NCI-H82 treated with DMSO at 0.1 percent for 48 hours (cell line): ENCODE results near the gene UCK2.

Experiments used
- DNase-seq: peaks from one replicate; lab custom pipeline; 2025; ENCODE audit not compliant: unreplicated experiment; lab: John Stamatoyannopoulos, UW

Gene UCK2

DNA sequence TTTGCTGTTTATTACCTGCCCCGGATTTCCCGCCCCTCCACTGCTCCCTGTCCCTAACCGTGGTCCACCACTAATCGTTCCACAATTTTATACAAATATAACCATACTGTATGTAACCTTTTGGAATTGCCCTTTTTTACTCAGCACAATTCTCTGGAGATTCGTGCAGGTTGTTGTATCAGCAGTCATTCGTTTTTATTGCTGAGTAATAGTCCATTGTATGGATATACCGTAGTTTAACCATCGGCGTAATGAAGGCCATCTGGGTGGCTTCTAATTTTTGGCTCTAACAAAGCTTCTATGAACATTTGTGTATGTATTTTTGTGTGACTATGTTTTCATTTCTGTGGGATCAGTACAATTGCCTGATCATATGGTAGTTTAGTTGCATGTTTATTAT, 50.0 kb downstream of the UCK2 start:
- DNase-seq: no peak

DNA sequence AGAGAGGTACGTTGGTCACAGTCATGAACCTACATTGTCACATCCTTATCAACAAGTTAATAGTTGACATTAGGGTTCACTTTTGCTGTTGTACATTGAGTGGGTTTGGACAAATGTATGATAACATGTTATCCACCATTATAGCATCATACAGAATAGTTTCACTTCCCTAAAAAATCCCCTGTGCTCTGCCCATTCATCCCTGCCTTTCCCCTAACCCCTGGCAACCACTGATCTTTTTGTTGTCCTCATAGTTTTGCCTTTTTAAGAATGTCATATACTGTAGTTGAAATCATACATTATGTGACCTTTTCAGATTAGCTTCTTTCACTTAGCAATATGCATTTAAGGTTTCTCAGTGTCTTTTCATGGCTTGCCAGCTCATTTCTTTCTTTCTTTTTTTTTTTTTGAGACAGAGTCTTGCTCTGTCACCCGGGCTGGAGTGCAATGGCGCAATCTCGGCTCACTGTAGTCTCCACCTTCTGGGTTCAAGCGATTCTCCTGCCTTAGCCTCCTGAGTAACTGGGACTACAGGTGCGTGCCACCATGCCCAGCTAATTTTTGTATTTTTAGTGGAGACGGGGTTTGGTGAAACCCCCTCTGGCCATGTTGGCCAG, 50.6 kb downstream of the UCK2 start:
- DNase-seq: no peak

DNA sequence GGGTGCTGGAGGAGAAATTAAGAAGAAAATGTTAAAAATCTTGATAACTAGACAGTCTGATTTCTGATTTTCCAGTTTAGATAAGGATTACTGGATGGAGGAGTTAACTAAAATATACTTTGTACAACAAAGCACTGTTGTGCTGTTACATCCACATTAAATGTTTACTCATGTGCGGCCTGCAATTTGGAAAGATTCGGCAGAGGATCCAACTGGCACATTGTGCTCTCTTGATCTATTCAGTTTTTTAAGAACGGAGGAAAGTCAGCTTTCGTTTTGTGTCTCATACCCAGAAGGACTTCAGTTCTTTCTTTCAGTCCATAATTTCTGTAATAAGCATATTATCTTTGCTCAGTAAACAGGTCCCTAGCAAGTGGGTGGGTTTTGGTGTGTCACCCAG, 52.5 kb downstream of the UCK2 start:
- DNase-seq: no peak

DNA sequence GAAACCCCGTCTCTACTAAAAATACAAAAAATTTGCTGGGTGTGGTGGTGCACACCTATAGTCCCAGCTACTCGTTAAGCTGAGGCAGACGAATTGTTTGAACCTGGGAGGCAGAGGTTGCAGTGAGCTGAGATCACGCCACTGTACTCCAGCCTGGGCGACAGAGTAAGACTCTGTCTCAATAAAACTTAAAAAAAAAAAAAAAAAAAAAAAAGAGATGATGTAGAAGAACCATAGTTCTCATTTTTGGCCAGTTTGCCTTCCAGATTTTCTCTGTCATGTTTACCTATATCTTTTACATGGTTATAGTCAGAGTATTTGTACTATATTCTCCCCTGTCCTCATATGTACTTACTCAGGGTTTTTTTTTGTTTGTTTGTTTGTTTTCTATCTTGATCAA, 53.6 kb downstream of the UCK2 start:
- no peak for DNase-seq

DNA sequence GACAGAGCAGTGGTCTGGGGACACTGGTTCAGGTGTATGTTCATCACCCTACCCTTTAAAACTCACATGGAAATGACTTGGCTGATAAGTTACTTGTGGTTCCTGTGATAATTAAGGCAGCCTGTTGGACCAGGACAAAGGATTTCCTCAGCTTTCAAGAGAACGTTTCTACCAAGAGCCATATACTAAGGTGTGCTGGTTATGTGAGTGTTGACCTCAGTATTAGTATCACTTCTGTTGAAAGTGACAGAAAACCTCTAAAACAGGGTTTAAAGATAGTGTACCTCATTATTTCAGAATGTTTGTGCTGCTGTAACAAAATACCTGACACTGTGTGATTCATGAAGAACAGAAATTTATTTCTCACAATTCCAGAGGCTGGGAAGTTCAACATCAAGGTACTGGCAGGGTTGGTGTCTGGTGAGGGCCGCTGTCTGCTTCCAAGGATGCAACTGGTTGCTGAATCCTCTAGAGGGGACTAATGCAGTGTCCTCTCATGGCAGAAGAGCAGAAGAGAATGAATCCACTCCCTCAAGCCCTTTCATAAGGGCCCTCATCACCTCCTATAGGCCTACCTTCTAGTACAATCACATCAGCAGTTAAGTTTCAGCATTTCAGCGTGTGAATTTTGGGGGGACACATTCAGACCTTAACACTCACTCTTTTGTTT, 54.9 kb downstream of the UCK2 start:
- no peak for DNase-seq

DNA sequence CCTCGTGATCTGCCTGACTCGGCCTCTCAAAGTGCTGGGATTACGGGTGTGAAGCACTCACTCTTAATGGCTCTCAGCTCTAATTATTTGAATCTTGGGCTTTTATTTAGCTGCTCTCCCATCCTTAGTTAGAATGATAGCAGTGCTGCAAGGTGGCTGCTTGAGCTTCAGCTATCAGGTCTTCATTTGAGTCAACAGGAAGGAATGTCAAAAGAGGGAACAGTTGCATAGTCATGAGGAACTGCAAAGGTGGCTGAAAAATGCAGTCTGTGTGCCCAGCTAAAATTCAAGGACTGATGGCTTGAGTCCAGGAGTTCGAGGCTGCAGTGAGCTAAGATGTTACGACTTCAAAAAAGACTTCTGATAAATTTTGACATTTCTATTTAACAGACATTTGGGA, 55.6 kb downstream of the UCK2 start:
- no peak for DNase-seq

DNA sequence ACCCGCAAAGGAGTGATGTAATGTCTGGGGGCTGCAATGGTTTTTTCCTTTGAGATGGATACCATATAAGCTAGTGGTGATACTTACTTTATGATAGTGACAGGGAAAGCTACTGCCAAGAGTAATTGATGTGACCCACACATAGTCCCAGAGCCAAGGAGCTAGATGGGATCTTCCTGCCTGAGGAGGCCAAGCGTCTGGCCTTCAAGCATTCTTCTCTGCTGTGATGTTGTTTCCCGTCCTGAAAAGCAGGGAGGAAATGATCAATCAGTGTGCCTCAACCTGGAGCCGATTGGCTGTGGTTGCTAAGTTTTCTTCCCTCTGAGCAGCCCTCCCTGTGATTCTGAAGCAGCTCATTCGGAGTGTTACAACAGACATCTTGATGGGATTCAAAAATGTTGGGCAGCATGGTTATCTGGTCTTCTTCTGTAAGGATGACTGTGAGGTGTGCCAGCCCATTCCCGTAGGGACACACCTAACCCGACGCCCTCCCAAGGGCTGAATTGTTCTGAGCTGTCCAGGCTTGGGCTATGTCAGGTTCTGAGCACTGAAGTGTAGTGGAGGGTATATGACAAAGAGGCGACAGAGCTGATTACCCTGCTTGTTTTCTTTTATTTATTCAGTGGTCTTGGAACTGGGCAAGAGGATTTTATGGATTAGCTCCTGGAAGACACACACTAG, 56.7 kb downstream of the UCK2 start:
- DNase-seq: no peak

DNA sequence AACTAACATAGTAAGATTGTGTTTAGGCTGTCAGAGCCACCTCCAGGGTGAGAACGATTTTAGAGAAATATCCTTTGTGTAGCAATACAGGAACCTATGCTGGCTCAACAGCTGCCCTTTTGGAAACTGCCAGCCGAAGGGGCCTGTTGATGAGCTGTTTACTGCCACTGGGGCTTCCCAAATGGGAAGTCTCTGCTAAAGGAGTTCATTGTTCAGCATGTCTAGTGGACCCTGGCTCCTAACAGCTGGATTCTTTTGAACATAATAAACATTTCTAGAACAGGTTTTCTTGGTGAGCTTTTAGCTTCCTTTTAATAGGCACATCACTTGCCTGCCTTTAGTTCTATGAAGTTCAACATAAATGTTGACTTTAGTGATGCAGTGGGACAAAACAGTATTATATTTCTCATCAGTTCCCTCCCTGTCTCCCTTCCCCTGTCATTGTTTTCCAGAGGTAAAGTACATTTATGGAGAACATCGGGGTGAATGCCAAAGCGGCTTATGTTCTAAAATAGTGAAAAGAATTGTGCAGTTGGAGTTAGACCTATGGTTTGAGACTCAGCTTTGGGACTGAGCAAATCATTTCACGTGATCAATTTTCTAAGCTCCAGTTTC, 57.4 kb downstream of the UCK2 start:
- no peak for DNase-seq

DNA sequence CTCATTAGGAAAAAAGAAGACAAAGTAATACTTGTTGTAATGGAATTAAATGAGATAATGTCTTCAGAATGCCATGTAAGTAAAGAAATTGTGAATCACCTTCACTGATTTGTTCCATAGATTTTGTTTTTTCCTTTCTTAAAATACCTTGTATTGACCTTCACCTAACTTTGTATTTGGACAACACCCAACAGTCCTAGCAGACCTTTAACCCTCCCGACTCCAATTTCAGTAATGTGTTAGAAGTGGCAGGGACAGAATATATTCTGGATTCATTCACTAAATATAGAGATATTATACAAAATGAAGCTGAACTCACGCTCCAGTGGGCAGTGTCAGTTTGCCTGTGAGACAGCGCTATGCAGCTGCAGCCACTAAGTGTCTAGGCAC, 57.9 kb downstream of the UCK2 start:
- no peak for DNase-seq

DNA sequence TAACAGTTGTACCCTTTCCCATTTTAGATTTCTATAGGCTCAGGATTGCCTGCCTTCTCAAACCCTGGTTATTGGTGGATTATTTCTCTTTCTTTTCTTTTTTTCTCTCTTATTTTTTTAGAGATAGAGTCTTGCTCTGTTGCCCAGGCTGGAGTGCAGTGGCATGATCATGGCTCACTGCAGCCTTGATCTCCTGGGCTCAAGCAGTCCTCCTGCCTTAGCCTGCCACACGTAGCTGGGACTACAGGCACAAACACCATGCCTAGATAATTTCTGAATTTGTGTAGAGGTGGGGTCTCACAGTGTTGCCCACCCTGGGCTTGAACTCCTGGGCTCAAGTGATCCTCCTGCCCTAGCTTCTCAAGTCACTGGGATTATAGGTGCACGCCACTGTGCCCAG, 58.8 kb downstream of the UCK2 start:
- no peak for DNase-seq

DNA sequence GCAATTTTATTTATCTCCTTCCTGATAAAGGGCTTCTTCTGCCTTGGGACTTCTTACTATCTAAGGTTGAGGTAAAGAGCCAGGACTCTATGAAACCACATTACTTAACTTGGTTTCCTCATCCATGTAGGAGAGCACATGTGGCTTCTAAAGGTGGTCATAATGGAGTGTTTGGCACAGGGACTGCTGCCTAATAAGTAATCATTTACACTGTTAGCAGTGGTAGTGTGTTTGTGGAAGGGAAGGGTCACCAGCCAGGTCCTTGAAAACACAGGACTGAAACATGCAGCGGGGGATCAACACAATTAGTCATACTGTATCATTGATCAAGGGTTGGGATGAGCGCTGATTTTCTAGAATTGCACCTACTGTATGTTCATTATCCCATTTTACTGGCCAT, 59.6 kb downstream of the UCK2 start:
- DNase-seq: no peak

DNA sequence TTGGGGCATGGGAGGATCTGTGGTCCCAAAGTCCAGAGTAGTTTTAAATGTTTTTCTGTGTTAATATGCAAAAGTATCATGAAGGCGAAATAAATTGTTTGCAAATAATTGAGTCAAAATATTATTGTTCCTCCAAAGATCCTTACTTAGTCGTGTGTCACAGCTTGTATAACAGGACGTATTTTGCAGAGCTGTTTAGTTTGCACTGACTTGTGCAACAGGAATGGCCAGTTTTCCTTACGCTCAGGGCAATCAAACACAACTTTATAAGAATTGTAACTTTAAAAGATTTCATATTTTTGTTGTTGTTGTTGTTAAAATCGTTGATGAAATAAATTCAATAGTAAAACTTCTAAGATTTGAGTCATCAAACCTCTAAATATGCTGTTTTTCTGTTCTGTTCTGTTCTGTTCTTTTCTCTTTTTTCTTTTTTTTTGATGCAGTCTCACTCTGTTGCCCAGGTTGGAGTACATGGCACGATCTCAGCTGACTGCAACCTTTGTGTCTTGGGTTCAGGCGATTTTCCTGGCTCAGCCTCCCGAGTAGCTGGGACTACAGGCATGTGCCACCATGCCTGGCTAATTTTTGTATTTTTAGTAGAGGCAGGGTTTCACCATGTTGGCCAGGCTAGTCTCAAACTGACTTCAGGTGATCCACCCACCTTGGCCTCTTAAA, 60.6 kb downstream of the UCK2 start:
- DNase-seq: no peak

DNA sequence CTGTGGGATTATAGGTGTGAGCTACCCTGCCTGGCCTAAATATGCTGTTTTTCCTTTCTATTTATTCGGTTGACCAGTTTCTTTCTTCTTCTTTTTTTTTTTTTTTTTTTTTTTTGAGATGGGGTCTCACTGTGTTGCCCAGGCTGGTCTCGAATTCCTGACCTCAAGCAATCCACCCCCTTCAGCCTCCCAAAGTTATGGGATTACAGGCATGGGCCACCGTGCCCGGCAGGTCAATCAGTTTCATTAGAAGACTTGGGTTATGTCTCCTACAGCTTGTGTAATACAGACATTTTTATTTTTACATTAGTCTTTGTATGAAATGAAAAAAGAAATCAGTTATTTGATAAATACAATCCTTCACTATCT, 61.1 kb downstream of the UCK2 start:
- no peak for DNase-seq

DNA sequence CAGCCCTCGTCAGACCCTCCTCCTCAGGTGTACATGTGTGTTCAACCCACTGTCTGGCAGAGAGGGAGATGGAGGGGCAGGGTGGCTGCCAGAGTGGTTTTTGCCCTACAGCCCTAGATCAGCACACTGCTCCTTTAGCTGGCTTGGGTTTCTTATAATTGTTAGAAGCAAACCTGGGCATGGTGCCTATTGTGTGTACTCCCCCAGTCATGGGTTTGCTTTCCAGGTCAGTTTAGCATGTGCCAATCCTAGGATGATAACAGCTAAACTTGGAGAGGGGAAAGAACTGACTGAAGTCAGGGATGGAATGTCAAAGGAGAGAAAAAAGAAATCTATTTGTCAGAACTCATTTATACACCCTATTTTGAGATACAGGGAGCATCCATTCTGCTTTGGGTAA, 63.3 kb downstream of the UCK2 start:
- no peak for DNase-seq

DNA sequence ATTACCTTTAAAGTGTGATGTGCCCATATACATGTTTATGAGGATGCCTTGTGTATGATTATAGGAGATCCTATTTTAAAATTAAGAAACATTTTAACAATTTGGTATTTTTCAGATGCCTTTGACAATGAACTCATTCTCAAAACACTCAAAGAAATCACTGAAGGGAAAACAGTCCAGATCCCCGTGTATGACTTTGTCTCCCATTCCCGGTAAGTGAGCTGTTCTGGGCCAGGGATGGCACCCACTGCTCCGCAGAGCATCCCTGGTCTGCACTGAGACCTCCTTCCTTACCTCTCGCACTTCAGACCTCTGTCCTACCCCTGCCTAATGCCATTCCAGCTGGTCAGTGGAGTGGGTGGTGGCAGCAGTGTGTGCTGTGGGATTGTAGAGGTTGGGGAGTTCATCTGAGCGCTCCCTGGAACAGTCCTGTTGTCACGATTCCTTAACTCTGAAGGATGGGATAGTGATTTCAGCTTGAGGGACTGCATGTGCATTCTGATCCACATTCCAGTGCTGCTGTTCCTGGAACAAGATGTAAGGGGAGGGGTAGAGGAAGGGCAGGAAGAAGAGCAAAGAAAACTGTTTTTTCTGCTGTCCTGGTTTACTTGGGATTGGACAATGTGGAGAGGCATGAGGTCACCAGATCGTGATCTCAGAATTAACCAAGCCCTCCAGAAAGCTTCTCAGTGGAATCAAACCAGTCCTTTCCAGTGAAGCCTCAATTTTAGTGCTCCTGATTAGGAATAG, 63.9 kb downstream of the UCK2 start:
- no peak for DNase-seq

DNA sequence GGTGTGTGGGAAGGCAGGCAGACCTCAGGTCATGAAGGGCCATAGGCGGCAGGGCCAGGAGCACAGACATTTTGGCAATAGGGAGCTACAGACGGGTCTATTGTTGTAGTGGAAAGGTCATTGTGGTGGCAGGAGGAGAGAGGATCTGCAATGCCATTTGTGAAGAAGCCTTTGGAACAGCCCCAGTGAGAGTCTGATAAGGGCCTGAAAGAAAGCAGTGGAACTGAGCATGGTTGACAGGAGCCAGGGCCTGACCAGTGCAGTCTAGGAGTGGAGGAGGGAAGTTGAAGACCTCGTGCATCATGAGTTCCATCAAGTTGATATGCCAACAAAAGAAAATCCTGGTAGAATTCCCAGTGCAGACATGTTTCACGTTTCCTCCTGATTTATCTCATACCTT, 65.5 kb downstream of the UCK2 start:
- no peak for DNase-seq

DNA sequence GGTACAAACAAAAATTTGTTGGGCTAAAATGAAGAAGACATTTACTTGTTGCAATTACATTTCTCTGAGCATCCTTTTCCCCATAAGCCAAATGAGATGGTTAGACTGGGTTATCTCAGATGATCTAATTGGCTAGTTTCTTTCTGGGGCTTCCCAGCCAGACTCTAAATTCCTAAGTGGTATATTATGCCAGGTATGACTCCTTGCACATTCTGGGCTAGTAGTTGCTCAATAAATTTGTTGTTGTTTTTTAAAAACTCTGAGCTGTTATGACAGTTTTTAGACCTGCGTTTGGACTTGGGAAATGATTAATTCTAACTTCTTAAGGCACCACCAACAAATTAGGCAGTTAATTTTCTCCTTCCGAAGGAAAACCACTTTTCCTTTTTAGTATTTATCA, 66.1 kb downstream of the UCK2 start:
- no peak for DNase-seq

DNA sequence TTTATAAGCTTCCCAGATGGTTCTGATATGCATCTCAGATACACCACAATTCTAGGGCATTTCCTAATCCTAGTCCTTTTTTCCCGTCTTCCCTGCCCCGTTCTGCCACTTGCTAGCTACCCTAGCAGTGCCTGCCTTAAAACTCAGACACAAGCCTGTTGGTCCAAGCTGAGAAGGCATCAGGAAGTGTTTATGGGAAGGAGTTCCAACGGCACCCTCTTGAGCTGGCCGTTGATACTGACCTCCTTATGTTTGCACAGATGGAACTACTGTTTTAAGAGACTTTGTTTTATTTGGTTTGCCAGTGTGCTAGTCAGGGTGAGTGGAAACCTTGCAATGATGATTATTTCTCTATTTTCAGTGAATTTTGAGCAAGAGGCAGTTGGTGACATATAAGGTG, 67.2 kb downstream of the UCK2 start:
- DNase-seq: no peak

DNA sequence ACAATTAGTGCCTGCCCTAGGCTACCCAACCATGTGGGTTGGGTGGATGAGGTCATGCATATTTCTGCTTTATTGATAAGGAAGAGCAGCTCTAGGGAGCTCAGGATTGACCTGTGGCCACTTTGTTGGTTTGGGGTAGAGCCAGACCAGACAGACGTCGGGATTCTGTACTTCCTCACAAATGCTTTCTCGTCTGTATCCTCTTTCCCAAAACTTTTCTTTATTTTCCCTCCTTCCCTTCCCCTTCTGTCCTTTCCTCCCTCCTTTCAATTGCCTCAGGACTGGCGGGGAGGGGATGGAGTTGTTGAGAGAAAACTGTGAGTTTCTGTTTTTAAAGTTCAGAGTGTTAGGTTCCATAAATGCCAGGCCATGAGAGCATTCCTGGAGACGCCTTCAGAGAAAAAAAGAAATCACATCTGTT, 68.0 kb downstream of the UCK2 start:
- DNase-seq: no peak

DNA sequence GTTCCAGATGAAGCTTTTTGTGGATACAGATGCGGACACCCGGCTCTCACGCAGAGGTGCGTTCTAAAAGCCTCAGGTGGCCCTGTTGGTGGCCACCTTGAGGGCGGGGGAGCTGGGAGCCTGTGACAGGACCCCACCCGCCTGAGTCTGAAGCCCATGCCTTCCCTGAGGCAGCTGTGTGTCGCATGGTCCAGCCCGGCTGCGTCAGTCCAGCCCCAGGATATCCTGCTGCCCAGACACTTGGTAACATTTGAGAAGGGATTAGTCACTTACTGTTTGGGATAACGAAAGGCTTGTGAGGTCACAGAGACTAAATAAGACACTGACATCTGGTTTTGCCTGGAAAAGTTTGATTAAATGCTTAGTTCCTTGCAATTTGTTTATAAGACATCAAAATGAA, 68.9 kb downstream of the UCK2 start:
- DNase-seq: no peak
